Retinal pigment epithelial cell (primary cell): ENCODE data around the gene NR1H3.

Experiments
- DNase-seq: peaks from one replicate; pipeline ENCODE4 v3.0.0-alpha.2; 2010; ENCODE audit warnings: low read depth
- H3K4me3 ChIP-seq: 2 replicates; pipeline ENCODE4 v1.5.1; 2011; ENCODE audit warnings: mild to moderate bottlenecking, low read length, control low read depth, moderate library complexity
- TF ChIP-seq, protein P1 (sequence below): conservative IDR thresholded peaks from 2 replicates; pipeline ENCODE4 v1.5.1; 2011; ENCODE audit warnings: low read depth, low read length, control low read depth, inconsistent platforms

Gene NR1H3

DNA sequence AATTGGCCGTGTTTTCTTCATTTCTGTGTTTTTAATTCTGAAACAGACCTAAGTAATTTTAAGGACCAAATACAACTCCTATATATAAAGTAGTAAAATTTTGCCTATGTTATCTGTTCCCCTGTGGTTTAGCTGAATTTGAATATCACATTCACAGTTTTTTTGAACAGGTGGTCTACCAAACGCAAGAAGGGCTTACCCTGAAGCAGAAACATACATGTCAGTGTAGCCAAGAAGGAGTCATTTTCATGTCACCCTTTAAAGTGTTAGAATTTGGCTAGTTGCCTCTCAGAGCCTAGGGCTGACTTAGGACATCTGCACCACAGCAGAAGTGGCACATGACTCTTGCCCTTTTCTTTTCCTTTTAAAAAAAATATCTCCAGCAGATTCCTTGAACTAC lies 60.4 kb downstream of the NR1H3 start:
- TF ChIP-seq, protein P1, sequence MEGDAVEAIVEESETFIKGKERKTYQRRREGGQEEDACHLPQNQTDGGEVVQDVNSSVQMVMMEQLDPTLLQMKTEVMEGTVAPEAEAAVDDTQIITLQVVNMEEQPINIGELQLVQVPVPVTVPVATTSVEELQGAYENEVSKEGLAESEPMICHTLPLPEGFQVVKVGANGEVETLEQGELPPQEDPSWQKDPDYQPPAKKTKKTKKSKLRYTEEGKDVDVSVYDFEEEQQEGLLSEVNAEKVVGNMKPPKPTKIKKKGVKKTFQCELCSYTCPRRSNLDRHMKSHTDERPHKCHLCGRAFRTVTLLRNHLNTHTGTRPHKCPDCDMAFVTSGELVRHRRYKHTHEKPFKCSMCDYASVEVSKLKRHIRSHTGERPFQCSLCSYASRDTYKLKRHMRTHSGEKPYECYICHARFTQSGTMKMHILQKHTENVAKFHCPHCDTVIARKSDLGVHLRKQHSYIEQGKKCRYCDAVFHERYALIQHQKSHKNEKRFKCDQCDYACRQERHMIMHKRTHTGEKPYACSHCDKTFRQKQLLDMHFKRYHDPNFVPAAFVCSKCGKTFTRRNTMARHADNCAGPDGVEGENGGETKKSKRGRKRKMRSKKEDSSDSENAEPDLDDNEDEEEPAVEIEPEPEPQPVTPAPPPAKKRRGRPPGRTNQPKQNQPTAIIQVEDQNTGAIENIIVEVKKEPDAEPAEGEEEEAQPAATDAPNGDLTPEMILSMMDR = no peak
- no peak overlapping the region for H3K4me3 ChIP-seq
- no peak for DNase-seq
